Measurements from ENCODE around the gene CDKN1C. TPM values are rescaled to one million over a fixed set of nuclear protein-coding genes. Genes with fewer than 3 reads are reported as not detected.

Gene CDKN1C
- total RNA-seq, 1 donor from 2014 or later: 34.8 TPM

DNA sequence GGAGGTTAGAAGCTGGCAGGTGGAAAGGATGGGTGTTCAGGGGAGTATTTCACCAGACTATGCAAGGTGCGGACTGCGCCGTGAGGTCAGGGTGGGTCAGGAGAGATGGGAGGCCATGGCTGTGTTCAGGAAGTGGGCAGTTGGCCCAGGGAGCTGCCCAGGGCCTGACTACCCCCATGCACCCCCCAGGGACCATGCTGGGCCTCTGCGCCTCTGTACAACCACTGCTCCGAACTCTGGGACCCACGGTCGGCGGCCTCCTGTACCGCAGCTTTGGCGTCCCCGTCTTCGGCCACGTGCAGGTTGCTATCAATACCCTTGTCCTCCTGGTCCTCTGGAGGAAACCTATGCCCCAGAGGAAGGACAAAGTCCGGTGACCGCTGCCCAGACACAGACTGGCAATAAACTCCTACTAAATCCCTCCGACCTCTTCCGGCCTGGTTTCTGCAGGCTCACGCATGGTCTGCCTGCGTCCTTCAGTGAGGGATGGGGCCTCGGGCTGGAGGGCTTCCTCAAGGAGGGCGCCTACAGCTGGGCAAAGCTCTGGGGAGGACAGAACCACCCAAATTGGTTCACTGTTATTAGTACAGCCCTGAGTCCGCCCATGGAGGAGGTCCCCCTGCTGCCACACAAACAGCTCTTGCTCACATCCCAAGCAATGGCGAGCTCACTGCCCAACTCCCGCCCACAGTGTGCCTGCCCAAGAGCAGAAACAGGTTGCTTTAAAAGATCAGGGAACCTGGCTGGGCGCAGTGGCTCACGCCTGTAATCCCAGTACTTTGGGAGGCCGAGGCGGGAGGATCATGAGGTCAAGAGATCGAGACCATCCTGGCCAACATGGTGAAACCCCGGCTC is 39.5 kb upstream of the CDKN1C start:
- Histone ChIP-seq H3K36me3 (ENCODE audit: control insufficient read depth, insufficient read depth, low read length) (no peaks in the 10 kb centered on the region), H3K27me3 (ENCODE audit: control insufficient read depth, insufficient read depth, low read length) (no peaks in the 10 kb centered on the region), H3K4me3 (ENCODE audit: low read depth, low read length) (no peak overlapping the region)
- TF ChIP-seq, protein P1, sequence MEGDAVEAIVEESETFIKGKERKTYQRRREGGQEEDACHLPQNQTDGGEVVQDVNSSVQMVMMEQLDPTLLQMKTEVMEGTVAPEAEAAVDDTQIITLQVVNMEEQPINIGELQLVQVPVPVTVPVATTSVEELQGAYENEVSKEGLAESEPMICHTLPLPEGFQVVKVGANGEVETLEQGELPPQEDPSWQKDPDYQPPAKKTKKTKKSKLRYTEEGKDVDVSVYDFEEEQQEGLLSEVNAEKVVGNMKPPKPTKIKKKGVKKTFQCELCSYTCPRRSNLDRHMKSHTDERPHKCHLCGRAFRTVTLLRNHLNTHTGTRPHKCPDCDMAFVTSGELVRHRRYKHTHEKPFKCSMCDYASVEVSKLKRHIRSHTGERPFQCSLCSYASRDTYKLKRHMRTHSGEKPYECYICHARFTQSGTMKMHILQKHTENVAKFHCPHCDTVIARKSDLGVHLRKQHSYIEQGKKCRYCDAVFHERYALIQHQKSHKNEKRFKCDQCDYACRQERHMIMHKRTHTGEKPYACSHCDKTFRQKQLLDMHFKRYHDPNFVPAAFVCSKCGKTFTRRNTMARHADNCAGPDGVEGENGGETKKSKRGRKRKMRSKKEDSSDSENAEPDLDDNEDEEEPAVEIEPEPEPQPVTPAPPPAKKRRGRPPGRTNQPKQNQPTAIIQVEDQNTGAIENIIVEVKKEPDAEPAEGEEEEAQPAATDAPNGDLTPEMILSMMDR (IDR thresholded peaks at IDR 0.05; ENCODE audit: insufficient read depth, low read length, poor library complexity, severe bottlenecking): no peak
- DNase-seq (ENCODE audit: low read depth): no peak

GRCh38 chr11:2924381-2924780 is 38.8 kb upstream of the CDKN1C start:
- H3K36me3 ChIP-seq (ENCODE audit: control insufficient read depth, insufficient read depth, low read length): no peaks in the 10 kb centered on the region
- no peak for DNase-seq (ENCODE audit: low read depth)
- TF ChIP-seq, protein P1 (IDR thresholded peaks at IDR 0.05; ENCODE audit: insufficient read depth, low read length, poor library complexity, severe bottlenecking): no peak

GRCh38 chr11:2923446-2924375 is 38.1 kb upstream of the CDKN1C start:
- no peaks in the 10 kb centered on the region for H3K27me3 ChIP-seq (ENCODE audit: control insufficient read depth, insufficient read depth, low read length)
- no peaks in the 10 kb centered on the region for H3K36me3 ChIP-seq (ENCODE audit: control insufficient read depth, insufficient read depth, low read length)
- no peak for DNase-seq (ENCODE audit: low read depth)
- H3K4me3 ChIP-seq (ENCODE audit: low read depth, low read length): no peak overlapping the region
- TF ChIP-seq, protein P1 (IDR thresholded peaks at IDR 0.05; ENCODE audit: insufficient read depth, low read length, poor library complexity, severe bottlenecking): no peak

More at GRCh38 chr11:2924381-2924780, 38.8 kb upstream of the CDKN1C start:
- Histone ChIP-seq H3K4me3 (ENCODE audit: low read depth, low read length) (no peak overlapping the region), H3K27me3 (ENCODE audit: control insufficient read depth, insufficient read depth, low read length) (no peaks in the 10 kb centered on the region)

- Histone ChIP-seq H3K36me3 (ENCODE audit: control insufficient read depth, insufficient read depth, low read length) (no peaks in the 10 kb centered on the region), H3K4me3 (ENCODE audit: low read depth, low read length) (no peak overlapping the region), H3K27me3 (ENCODE audit: control insufficient read depth, insufficient read depth, low read length) (no peaks in the 10 kb centered on the region)
- TF ChIP-seq, protein P1 (IDR thresholded peaks at IDR 0.05; ENCODE audit: insufficient read depth, low read length, poor library complexity, severe bottlenecking): no peak
- DNase-seq (ENCODE audit: low read depth): no peak
Observed at GRCh38 chr11:2922655-2923054, 37.1 kb upstream of the CDKN1C start.

- Histone ChIP-seq H3K27me3 (ENCODE audit: control insufficient read depth, insufficient read depth, low read length) (no peaks in the 10 kb centered on the region), H3K4me3 (ENCODE audit: low read depth, low read length) (no peak overlapping the region), H3K36me3 (ENCODE audit: control insufficient read depth, insufficient read depth, low read length) (no peaks in the 10 kb centered on the region)
- TF ChIP-seq, protein P1 (IDR thresholded peaks at IDR 0.05; ENCODE audit: insufficient read depth, low read length, poor library complexity, severe bottlenecking): no peak
- DNase-seq (ENCODE audit: low read depth): no peak
Observed at GRCh38 chr11:2921742-2922493, 36.3 kb upstream of the CDKN1C start.

Data from kidney epithelial cell (primary cell).